RCC 7860 (cell line): ENCODE measurements around the gene FBH1.
"Not testable (repeated sequence)": the region's sequence is repeated elsewhere in the genome, so short reads cannot be mapped to it uniquely, and the experiment has no call there.

Source experiments
- DNase-seq: peaks from one replicate; pipeline ENCODE4 v3.0.0-alpha.2; 2015; ENCODE audit warnings: low spot score
- FAIRE-seq: peaks from 2 replicates; lab custom pipeline; 2012; peaks lifted over from hg19 to GRCh38; lab: Jason Lieb, UNC

Gene FBH1

DNA sequence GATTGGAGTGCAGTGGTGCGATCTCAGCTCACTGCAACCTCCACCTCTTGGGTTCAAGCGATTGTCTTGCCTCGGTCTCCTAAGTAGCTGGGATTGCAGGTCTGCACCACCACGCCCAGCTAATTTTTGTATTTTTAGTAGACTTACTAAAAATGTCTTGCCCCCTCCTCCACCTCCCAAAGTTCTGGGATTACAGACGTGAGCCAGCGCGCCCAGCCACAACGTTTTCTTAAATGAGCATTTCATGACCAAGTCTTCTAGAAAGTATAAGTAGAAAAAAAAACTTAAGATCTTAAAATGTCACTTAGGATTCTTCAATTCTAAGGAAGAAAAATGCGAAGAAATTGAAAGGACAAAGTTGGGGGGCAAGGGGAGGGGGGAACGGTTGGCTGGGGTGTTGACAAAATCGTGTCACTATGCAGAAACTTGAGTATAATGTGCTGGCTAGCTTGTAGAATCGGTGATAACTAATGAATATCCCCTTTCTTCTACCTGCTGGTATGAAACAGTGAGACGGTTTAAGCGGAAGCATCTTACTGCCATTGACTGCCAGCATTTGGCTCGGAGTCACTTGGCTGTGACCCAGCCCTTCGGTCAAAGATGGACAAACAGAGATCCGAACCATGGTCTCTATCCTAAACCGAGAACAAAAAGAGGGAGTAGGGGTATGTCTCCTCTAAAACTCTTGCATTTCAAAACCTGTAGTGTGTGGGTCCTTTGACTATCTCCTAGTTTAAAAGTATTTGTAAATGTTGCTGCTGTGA, 12.7 kb downstream of the FBH1 start:
- no peak for FAIRE-seq
- DNase-seq, result no peak

DNA sequence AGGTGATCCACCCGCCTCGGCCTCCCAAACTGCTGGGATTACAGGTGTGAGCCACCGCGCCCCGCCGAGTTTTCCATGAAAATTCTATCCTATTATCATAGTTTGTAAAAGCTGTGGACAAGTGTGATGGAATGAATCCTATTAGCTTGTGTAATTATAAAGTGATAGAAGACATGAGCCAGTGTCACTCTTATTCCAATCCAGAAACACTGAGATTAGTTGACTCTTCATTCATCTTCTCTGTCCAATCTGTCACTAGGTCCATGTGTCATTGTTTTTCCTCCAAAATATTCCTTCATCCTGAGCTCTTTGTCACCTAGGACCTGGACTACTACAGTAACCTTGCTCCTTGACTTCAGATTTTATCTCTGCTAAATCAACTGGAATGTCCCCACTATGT, 13.5 kb downstream of the FBH1 start:
- FAIRE-seq, result no peak
- DNase-seq, result no peak

DNA sequence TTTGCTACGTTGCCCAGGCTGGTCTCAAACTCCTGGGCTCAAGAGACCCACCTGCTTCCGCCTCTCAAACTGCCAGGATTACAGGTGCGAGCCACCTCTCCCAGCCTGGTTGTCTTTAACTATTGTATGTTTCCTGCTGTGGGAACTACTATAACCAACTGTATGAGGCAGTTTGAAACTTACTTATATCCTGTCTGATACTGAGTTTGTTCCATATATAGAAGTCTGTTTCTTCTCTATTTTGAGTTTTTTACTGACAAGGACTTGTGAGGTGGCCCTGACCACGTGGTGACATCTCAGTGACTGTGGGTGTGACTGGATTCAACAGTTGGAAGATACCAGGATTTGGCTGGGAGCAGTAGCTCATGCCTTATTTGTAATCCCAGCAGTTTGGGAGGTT, 14.2 kb downstream of the FBH1 start:
- no peak for FAIRE-seq
- DNase-seq, result no peak

DNA sequence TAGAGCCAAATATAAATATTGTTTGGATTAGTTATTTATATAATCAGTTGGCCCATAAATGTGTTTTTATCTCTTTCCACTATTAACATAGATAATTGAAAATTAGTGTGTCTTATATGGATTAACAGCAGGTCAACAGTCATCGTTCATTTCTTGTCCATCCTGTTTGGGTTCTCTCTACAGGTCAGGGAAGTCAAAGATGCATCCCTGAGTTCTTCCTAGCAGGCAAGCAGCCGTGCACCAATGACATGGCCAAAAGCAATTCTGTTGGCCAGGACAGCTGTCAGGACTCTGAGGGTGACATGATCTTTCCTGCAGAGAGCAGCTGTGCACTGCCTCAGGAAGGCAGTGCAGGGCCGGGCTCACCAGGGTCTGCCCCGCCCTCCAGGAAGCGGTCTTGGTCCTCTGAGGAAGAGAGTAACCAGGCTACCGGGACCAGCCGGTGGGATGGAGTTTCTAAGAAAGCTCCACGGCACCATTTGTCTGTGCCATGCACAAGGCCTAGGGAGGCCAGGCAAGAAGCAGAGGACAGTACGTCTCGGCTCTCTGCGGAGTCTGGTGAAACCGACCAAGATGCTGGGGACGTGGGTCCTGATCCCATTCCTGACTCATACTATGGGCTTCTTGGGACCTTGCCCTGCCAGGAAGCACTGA, 15.9 kb downstream of the FBH1 start:
- FAIRE-seq, result no peak
- DNase-seq, result no peak

DNA sequence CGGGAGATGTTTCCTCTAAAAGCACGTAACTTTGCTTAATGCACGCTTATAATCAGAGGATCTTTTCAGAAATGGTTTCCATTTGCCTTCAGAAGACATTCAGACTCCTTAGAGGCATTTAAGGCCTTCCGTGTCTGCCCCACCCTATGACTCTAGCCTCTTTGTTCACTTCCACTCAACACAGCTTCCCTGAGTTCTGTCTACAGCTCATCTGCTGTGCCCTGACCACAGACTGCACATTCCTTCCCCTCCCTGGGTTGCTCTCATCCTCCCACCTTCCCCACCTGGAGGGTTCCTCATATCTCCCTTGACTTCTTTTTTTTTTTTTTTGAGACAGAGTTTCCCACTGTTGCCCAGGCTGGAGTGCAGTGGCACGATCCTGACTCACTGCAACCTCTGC, 16.6 kb downstream of the FBH1 start:
- DNase-seq, result no peak

DNA sequence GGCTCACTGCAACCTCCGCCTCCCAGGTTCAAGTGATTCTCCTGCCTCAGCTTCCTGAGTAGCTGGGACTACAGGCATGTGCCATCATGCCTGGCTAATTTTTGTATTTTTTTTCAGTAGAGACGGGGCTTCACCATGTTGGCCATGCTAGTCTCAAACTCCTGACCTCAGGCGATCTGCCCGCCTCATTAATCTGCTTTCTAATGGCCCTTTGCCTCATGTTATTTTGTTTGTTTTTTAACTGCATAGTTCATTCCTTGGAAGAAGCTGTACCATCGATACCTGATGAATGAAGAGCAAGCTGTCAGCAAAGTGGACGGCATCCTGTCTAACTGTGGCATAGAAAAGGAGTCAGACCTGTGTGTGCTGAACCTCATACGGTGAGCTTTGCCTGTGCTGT, 18.6 kb downstream of the FBH1 start:
- FAIRE-seq, DNase-seq: not testable (repeated sequence)

More for the DNA sequence above, 16.6 kb downstream of the FBH1 start:
- no peak for FAIRE-seq

DNA sequence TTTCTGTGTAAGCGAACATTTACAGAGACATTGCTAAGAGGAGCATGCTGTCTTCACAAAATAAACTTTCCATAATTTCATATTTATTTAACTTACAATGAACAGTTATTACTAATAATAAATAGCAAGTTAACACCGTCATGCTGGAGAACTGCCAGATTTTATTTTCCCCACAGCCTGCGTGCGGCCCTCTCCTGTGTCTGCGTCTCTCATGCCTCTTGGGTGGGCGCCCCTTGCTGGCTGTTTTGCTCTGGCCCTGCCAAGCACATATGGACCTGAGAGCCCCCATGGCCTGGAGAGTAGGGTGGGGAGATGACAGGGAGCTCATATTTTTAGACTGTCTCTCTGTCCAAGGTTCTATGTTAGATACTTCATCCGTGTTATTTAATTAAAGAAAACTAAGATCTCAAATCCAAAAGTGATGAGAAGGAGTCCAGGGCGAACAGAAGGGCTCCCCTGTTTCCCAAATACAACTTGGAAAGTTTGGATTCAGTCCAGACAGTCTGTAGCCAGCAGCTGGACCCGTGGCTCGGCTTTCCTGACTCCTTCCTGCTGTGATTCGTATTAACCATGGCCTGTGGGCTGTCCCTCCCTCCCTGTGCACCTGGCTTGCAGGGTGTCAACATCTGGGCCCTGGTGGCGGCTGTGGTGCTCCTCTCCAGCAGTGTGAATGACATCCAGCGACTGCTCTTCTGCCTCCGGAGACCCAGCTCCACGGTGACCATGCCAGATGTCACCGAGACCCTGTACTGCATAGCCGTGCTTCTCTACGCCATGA, 20.5 kb downstream of the FBH1 start:
- DNase-seq, result no peak
- no peak for FAIRE-seq

DNA sequence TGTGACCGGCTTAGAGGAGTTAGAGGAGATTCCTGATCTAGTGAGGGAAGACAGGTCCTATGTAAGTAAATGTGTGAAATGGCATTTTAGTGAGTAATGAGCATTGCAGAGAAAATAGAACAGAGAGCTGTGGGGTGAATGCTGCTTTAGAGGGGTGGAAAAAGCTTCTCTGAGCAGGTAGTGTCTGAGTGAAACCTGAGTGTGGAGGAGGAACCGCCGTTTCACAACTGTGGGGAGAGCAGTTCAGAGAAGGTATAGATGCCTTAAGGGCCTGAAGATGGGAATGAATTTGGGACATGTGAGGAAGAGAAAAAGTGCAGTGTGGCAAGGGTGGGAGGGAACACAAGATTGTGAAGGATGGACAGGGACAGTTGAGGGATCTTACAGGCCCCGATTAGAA, 21.6 kb downstream of the FBH1 start:
- DNase-seq (no peak), FAIRE-seq (no peak)

DNA sequence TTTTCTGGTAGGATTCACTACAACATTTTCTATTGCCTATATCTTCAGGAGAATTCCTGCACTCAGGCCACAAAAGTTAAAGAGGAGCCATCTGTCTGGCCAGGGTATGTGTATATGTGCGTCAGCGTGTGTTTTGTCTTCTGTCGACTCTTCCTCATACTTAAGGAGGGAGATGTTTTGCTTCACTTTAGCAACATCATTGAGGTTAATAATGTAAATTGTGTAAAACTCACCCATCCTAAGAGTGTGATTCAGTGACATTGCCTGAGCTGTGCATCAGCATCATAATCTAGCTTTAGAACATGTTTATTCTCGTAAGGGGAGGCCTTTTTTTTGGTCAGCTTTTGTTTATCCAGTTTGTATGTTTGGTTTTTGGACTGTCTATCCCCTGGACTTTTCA, 23.7 kb downstream of the FBH1 start:
- no peak for FAIRE-seq

DNA sequence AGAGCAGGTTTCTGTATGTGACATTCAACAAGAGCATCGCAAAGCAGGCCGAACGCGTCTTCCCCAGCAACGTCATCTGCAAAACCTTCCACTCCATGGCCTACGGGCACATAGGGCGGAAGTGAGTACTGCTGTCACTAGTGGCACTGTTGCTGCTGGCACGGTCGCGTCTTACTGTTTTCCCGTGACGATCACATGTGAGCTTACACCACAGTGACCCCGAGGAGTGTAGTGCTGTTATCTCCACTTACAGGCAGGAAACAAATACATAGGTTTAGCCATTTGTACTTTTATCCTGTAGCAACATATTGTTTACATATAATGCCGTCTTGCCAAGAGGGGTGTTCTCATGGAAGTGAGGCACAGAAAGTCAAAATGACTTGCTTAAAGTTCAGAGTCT, 25.4 kb downstream of the FBH1 start:
- no peak for FAIRE-seq

More for the DNA sequence above, 23.7 kb downstream of the FBH1 start:
- no peak for DNase-seq

DNA sequence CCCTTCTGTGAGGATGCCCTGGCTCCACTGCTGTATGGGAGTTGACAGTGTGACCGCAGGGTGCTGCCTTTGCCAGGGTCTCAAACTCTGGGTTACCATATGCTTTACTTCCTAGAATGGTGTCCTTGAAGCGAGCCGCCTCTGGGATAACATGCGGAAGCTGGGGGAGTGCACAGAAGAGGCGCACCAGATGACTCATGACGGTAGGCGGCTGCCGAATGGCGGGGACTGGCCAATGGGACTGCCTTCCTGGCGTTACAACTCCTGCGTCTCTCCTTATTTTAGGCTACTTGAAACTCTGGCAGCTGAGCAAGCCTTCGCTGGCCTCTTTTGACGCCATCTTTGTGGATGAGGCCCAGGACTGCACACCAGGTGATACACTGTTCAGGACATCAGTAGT, 27.3 kb downstream of the FBH1 start:
- DNase-seq (no peak), FAIRE-seq (no peak)

More for the DNA sequence above, 25.4 kb downstream of the FBH1 start:
- DNase-seq, result no peak

DNA sequence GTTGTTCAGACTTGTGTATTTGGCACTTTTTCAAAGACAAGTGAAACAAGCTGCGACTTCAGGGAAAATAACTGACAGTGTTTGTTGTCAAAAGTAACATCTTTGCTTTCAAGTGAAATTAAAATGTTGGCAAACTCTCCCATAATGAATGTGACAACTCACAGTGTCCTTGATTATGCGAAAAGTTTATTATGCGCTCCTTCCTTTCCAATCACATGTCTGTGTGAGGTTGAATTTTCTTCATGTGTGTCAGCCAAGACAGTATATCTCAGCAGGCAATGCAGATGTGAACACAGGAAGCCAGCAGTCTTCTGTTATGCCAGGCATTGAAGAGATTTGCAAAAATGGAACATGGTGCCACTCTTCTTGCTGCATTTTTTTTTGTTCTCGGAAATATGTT, 28.7 kb downstream of the FBH1 start:
- no peak for DNase-seq
- no peak for FAIRE-seq

DNA sequence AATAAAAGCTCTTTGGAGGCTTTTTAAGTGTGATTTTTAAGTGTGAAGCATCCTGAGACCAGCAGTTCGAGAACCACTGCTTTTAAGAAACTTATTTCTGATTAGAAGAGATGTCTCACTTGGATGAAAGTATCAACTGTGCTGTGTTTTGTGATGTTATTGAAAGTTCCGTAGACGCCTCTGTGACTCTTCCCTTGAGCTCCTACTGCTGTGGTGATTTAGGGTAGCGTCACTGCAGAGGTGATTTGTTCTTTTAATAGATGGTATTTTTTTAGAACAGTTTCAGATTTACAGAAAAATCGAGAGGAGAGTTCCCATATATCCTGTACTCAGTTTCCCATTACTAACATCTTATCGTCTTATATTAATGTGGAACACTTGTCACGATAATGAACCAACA, 29.5 kb downstream of the FBH1 start:
- FAIRE-seq (no peak), DNase-seq (no peak)

DNA sequence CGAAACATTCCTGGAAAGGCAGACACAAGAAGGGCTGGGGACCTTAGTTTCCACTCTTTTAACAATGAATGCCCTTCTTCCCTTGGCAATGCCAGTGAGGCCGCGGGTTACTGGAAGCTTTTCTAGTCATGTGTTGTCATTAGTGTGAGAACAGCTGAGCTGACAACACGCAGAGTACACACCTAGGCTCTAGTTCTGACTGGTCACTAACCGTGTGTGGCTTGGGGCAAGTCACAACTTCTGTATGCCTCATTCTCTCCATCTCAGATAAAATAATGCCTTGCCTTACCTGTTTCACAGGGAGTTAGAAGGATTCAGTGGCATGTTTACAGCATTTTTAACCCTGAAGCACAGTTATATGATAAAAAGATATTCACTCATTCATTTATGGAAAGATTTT, 31.7 kb downstream of the FBH1 start:
- DNase-seq (no peak), FAIRE-seq (no peak)

DNA sequence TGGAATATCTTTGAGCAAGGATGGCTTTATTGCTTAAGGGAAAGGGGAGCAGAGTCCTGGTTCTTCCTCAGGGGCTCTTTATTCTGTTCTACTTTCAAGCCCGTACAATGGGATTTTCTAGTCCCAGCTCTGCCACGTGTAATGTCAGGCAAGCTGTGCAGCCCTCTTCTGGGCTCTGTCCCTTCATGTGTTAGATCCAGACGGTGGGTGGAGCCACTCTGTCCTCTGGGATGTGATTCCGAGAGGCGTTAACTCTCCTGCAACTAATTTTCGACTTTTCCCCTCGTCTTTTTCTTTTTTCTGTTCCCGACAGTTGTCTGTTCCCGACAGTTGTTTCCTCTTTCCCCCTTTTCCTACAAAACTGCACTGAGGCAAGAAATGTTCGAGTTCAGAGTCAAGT, 34.8 kb downstream of the FBH1 start:
- no peak for DNase-seq
- FAIRE-seq, result no peak

DNA sequence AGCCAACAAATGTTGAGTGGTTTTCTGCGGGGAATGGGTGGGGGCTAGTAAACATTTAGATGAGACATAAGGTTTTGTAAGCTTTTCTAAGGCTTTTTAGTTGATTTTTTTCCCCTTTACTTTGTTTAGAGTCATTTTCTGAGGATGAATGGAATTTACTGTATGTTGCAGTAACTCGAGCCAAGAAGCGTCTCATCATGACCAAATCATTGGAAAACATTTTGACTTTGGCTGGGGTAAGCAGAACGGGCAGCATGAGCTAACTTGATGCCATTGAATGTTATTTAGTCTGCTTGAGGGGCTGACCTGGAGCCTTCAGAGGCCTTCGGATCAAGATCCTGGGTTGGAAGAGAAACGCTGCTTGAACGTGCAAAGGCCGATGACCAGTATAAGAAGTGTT, 37.3 kb downstream of the FBH1 start:
- DNase-seq (no peak), FAIRE-seq (no peak)

DNA sequence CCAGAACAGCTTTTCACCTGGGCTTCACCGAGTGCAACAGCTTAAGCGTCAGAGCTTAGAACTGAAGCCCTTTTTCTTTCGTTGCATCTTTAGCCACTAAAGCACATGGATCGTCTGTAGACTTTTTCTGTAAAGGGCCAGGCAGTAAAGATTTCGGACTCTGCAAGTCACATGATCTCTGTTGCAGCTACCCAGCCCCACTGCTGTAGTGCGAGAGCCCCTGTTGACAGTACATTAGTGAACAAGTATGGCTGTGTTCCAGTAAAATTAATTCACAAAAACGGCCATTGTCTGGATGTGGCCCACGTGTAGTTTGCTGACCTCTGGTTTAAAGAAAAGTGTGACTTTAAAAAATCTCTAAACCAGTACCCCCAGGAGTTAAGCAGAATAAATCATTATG, 39.4 kb downstream of the FBH1 start:
- FAIRE-seq, result no peak

DNA sequence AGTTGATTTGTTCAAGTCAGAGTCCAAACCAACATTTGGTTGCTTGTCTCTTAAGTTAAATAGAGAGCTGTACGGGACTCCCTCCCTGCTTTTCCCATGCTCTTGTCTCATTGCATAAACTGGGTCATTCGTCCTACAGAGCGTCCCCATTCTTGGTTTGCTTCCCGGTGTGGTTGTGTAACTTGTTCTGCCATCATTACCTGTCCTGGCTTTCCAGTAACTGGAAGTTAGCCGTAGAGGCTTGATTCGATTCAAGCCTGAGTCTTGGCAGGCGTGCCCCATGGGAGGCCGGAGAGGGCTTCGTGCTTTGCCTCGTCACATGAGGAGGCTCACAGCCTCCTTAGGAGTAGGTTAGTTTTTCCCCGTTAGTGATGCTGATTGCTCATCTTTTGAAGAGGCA, 40.2 kb downstream of the FBH1 start:
- DNase-seq (no peak), FAIRE-seq (no peak)

More for the DNA sequence above, 39.4 kb downstream of the FBH1 start:
- DNase-seq, result no peak

DNA sequence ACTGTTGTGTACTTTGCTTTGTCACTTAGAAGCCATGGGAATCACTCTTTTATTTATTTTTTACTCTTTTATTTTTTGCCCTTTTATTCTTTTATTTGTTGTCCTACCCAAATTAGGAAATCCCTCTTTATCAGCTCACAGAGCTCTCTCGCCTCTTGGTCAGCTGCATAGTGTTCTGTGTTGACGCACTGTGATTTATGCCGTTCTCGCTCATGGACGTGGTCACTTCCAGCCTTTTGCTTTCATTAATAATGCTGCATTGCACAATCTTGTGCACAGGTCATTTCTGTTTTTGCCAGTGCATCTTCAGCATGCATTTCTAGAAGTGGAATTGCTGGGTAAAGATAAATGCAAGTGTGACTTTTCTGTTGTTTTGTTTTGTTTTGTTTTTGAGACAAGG, 42.3 kb downstream of the FBH1 start:
- FAIRE-seq (no peak), DNase-seq (no peak)

DNA sequence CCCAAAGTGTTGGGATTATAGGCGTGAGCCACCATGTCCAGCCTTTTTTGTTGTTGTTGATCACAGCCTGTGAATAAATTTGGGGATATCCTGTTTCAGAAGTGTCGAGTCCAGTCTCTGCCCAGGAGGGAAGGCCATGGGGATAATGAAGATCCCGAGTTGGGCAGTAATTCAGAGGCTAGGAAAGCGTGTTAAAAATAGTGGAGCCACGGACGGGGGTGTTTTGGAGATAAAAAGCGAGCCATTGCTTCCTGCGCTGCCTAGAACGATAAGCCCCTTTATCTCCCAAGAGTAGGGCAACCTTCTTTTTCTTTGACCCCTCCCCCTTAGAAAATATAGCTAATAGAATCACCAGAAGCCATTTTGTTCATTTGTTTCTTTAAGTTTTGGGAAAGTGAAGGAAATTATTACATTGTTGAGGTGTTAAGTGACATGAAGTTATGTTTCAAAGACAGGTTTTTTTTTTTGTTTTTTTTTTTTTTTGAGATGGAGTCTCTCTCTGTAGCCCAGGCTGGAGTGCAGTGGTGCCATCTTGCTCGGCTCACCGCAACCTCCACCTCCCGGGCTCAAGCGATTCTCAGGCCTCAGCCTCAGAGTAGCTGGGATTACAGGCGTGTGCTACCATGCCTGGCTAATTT, 44.0 kb downstream of the FBH1 start:
- DNase-seq, result no peak
- FAIRE-seq, result no peak

DNA sequence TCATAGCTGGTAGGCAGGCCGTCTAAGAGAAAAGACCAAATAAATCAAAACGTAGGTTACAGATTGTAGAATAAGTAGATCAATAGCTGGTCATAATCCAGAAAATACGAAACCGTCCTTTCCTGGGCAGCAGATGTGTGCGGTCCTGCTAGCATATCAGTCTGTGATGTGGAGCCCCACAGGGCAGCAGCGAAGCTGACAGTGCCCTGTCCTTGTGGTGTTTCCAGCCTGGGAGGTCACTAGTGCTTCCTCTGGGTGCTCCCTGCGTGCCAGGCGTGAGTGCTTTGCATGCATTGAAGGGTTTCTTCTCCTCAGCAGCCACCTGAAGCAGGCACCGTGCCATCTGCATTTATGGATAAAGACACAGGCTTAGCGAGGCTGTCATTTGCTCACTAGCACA, 45.6 kb downstream of the FBH1 start:
- no peak for FAIRE-seq
- no peak for DNase-seq
